ENCODE measurements around the gene ATF1.

- TF ChIP-seq CTCF (IDR thresholded peaks at IDR 0.05; ENCODE audit: low read depth, low read length) = no peak
- no peak for TF ChIP-seq EZH2phosphoT487 (IDR thresholded peaks at IDR 0.05; ENCODE audit: low read depth)
Observed at GRCh38 chr12:50715174-50715573, 48.7 kb upstream of the ATF1 start.
